LNCAP (cell line): ENCODE data around the gene CHAMP1.

Experiments
- CTCF ChIP-seq: fragments of 450-650 bp; IDR thresholded peaks from 2 replicates; pipeline ENCODE4 v1.5.1; 2017; ENCODE audit warnings: mild to moderate bottlenecking

Gene CHAMP1

DNA sequence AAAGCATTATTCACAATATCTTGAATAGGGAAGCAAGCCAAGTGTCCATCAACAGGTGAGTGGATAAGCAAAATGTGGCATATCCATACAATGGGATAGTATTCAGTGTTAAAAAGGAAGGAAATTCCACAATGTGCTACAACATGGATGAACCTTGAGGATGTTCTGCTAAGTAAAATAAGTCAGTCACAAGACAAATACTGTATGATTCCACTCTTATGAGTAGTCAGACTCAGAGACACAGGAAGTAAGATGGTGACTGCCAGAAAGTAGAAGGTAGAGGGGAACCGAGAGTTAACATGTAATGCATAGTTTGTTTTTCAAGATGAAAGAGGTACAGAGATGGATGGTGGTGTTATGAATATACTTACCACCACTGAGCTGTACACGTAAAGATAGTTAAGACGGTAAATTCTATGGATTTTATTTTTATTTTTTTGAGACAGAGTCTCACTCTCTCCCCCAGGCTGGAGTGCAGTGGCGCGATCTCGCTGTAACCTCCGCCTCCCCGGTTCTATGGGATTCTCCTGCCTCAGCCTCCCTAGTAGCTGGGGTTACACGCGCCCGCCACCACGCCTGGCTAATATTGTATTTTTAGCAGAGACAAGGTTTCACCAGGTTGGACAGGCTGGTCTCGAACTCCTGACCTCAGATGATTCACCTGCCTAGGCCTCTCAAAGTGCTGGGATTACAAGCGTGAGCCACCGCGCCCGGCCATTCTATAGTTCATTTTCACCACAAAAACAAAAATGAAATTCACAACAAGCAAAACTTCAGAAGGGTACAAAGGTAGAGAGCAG lies 1.0 kb upstream of the CHAMP1 start:
- no peak for TF ChIP-seq CTCF

DNA sequence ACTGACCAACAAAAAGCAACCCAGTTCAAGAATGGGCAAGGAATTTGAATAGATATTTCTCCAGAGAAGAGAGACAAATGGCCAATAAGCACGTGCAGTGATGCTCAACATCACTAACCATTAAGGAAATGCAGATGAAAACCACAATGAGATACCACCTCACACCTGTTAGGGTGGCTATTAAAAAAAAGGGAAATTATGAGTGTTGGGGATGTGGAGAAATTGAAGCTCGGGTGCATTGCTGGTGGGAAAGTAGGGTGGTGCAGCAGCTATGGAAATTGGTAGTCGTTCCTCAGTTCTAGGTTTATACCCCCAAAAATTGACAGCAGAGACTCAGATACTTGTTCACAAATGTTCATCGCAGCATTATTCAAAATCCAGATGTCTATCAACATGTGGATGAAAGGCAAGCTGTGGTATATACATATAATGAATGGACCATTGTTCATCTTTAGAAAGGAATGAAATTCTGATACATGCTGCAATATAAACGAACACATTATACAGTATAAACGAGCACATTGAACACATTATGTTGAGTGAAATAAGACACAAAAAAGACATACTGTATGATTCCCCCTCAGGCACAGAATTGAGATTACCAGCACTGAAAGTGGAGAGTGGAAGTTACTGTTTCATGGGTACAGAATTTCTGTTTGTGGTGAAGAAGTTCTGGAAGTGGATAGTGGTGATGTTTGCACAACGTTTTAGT lies 927 bp downstream of the CHAMP1 start:
- no peak for TF ChIP-seq CTCF

DNA sequence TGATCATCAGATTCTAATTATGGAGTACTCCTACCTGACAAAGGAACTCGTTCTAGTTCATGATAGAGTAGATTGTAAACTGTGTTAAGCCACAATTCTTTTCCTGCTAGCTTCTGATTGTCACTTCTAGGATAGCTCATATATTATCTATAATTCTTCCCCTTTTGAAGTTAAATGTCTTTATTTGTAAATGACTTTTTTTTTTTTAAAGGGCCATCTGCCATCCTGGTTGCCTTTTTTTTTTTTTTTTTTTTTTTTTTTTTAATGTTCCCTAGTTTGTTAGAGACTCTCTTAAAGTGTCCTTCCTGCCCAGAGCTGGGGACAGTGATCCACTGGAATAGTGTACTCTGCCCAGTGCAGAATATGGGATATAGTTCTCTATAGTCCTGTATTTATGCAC lies 4.3 kb downstream of the CHAMP1 start:
- no peak for TF ChIP-seq CTCF

GRCh38 chr13:114319441-114319913 lies 5.2 kb downstream of the CHAMP1 start:
- no peak for TF ChIP-seq CTCF

GRCh38 chr13:114320065-114320464 lies 5.8 kb downstream of the CHAMP1 start:
- no peak for TF ChIP-seq CTCF

DNA sequence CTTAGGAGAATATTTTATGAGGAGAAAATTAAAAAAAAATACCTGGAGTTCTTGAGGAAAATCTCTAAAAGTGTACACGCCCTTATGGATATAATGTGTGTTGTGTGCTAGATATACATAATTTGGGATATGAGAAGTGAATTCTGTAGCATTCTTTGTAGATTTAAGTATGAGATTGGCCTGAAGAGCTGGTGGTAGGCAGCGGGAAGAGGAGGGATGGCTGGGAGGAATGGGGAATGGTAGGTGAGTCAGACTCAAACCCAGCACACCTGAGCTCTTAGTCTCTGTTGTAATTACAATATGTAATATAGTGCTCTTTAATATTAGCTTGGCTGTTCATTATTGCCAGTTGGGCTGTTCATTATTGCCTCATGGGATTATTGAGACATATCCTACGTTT lies 7.0 kb downstream of the CHAMP1 start:
- no peak for TF ChIP-seq CTCF

DNA sequence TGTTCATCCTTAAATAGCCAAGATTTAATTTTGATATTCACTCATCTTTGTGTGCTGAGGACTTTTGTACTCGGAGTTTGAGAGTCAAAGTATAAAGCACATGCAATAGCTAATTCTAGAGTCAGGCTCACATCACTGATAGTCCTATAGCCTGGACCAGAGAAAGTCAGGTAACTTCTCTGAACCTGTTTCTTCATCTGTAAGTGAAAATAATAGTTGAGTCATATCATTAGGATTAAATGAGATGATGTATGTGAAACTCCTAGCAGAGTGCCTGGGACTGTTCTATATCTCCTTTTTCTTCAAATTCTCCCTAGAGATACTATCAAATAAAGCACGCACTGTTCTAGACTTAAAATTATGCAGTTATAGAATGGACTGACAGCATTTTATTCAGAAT lies 9.0 kb downstream of the CHAMP1 start:
- no peak for TF ChIP-seq CTCF
